A549 treated with AZD9567 at 1 μM for 4 hours (cell line): ENCODE measurements around the gene XKRX. TPM values are rescaled to one million over a fixed set of nuclear protein-coding genes. Genes with fewer than 3 reads are reported as not detected.

Source experiments
- total RNA-seq: library from RNA; stranded (reverse); fragments of 200-300 nt; extraction: Qiagen RNA extraction; gene quantifications from 5 replicates; pipeline ENCODE4 v1.2.3, GENCODE V29; 2022; ENCODE audit not compliant: insufficient read depth

Gene XKRX
- 0.52 to 0.82 TPM (median 0.68 TPM) in 5 replicates for total RNA-seq

DNA sequence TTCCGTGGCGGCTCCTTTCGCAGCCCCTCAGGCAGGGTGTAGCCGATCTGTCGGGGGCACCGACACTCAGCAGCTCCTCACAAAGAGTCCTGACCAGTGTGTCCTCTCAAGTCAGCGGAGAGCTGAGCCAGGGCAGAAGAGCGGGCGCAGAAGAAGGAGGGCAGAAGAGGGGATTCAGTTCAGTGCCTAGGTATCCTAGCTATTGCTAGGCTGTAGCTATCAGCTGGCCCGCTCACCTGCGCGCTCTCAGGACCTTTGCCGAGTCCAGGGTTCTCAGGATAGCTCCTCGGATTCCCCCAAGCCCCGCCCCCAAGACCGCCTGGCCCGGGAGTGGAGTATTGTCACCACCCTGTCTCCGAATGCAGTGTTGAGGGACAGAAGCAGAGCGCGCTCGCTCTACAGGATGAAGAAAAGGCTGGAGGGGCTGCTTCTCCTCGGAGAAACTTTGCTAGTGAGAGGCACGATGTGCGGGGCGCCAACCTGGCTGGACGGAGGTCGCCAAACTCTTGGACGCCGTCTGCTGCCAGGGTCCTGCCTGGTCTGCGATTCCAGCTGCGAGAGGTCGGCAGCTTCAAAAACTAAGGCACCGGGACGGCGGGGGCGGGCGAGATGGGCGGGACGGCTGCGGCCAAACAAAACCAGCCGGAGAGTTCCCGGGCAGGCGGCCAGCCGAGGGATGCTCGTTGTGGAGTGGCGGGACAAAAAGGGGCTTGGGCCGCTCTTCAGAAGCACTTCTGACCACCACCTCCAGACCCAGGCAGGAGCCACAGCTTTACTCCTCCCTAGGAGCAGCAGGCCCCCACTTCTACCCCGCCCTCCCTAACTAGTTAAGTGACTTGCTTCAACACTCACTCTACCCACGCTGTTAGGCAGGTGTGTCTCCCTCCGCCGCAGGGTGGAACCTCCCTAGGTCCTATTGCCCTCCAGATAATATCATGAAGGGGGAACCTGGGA is at the start of gene XKRX:
XKRX (minus strand) TSS at position 258 of the 954 bp plus-strand sequence. CDS start 613 bp downstream, outside the sequence.

DNA sequence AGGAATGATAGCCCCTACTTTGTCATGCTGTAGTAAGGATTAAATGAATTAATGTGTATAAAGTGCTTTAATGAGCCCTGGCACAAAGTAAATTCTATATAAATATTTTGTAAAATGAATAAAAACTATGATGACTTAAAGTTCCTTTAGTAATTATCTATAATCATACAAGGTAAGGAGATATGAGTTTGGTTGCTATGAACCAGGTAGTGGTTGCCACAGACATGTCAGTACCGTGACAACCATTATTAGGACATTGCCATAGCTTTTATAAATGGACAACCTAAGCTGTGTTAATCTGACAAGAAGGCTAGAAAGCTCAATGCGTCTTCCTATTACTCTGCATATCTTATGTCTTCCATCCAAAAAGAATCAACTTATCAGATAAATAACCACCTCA is 40.7 kb upstream of the XKRX start, which contains the start of gene ARL13A:
ARL13A (plus strand) TSS at position 301 of the 400 bp plus-strand sequence. CDS start 3,982 bp downstream, outside the sequence.

GRCh38 chrX:100874325-100874724 is 54.4 kb downstream of the XKRX start, which contains the start of gene NOX1:
Gene NOX1, minus strand, starts transcription at chrX:100874359. Its CDS starts 220 bp downstream, at chrX:100874139.

Other genes starting within 250 kb of the XKRX start
- 0.82 to 3.0 TPM (median 2.2 TPM) in 5 replicates for gene SYTL4, start 196.8 kb downstream of the XKRX start, total RNA-seq
- gene CSTF2, start 108.5 kb downstream of the XKRX start, total RNA-seq: 30.7 to 37.9 TPM (median 31.8 TPM) in 5 replicates
- 0.06 to 0.18 TPM (median 0.10 TPM) in 4 of 5 replicates, not detected in the other for gene NOX1, start 54.6 kb downstream of the XKRX start, total RNA-seq
- 0.11 to 0.13 TPM in 2 of 5 replicates, not detected in the others for gene ARL13A, start 40.8 kb upstream of the XKRX start, total RNA-seq
- gene TRMT2B, start 123.2 kb upstream of the XKRX start, total RNA-seq: 9.2 to 14.7 TPM (median 13.7 TPM) in 5 replicates
- not detected in 5 replicates for gene TMEM35A, start 150.0 kb upstream of the XKRX start, total RNA-seq
- 9.5 to 23.0 TPM (median 13.1 TPM) in 5 replicates for gene CENPI, start 169.3 kb upstream of the XKRX start, total RNA-seq